CD8-positive, alpha-beta memory T cell (primary cell): Measurements from ENCODE around the gene NECTIN4. TPM values are rescaled to one million over a fixed set of nuclear protein-coding genes. Genes with fewer than 3 reads are reported as not detected.

Experiments used
- CTCF ChIA-PET: fragments of 350-600 bp; sonication (Branson Sonifier 250); formaldehyde crosslinking; loops from one replicate; lab custom pipeline; 2021; ENCODE audit warnings: antibody characterized with exemption; lab: Charles Lee
- POLR2A ChIA-PET: fragments of 350-600 bp; sonication (Branson Sonifier 250); formaldehyde crosslinking; loops from one replicate; lab custom pipeline; 2021; ENCODE audit warnings: antibody characterized with exemption; lab: Charles Lee
- DNase-seq, 5 donors: peaks; one replicate each; pipeline versions ENCODE4 v3.0.0 to v3.0.0-alpha.2; 2020 to 2022; ENCODE audit warnings: mixed read lengths in 1 of 5
- H3K27ac ChIP-seq: one replicate; pipeline ENCODE4 v1.7.0; 2013; ENCODE audit warnings: low read depth, mild to moderate bottlenecking, low read length, moderate library complexity
- H3K27me3 ChIP-seq: 2 replicates; pipeline ENCODE4 v1.7.0; 2013; ENCODE audit warnings: low read length, mild to moderate bottlenecking; ENCODE audit not compliant: insufficient read depth, poor library complexity, severe bottlenecking
- H3K36me3 ChIP-seq: 2 replicates; pipeline ENCODE4 v1.7.0; 2013; ENCODE audit warnings: mild to moderate bottlenecking, low read length, moderate library complexity; ENCODE audit not compliant: insufficient read depth
- H3K4me1 ChIP-seq: 2 replicates; pipeline ENCODE4 v1.7.0; 2013; ENCODE audit warnings: mild to moderate bottlenecking, low read length, moderate library complexity; ENCODE audit not compliant: insufficient read depth
- H3K4me3 ChIP-seq: 2 replicates; pipeline ENCODE4 v1.7.0; 2013; ENCODE audit warnings: mild to moderate bottlenecking, low read length
- H3K9me3 ChIP-seq: 2 replicates; pipeline ENCODE4 v1.7.0; 2013; ENCODE audit warnings: mild to moderate bottlenecking, low read length
- H3K27ac Mint-ChIP-seq, 8 donors: one replicate each; pipeline ENCODE4 v1.8.0; 2020 to 2021; ENCODE audit warnings: mixed read lengths in 8 of 8, mild to moderate bottlenecking in 6 of 8, inconsistent platforms in 3 of 8, moderate library complexity in 3 of 8
- H3K27me3 Mint-ChIP-seq, 2 donors: one replicate each; pipeline ENCODE4 v1.8.0; 2020 to 2021; ENCODE audit warnings: mixed read lengths in 2 of 2, mild to moderate bottlenecking in 1 of 2, moderate library complexity in 1 of 2
- H3K36me3 Mint-ChIP-seq, 3 donors: one replicate each; pipeline ENCODE4 v1.8.0; 2020 to 2021; ENCODE audit warnings: mixed read lengths in 3 of 3, inconsistent platforms in 1 of 3, mild to moderate bottlenecking in 1 of 3
- H3K4me1 Mint-ChIP-seq, 3 donors: one replicate each; pipeline ENCODE4 v1.8.0; 2020 to 2021; ENCODE audit warnings: mixed read lengths in 3 of 3, inconsistent platforms in 1 of 3, mild to moderate bottlenecking in 1 of 3
- H3K4me3 Mint-ChIP-seq, 7 donors: one replicate each; pipeline ENCODE4 v1.8.0; 2020 to 2021; ENCODE audit warnings: mixed read lengths in 7 of 7, mild to moderate bottlenecking in 6 of 7, moderate library complexity in 4 of 7, inconsistent platforms in 2 of 7
- H3K9me3 Mint-ChIP-seq, 5 donors: one replicate each; pipeline ENCODE4 v1.8.0; 2020 to 2022; ENCODE audit warnings: mixed read lengths in 5 of 5, mild to moderate bottlenecking in 3 of 5, moderate library complexity in 2 of 5, inconsistent platforms in 1 of 5
- polyA plus RNA-seq: library from polyadenylated mRNA; unstranded; fragments of 300-500 nt; fragmentation: Illumina TruSeq; gene quantifications from one replicate; pipeline ENCODE4 v1.2.3, GENCODE V29; 2021
- total RNA-seq, 2 experiments: library from RNA; stranded (reverse); gene quantifications; one replicate each; pipeline ENCODE4 v1.2.3, GENCODE V29; 2021

NECTIN4 gene
- under 1 TPM; 0.09 TPM for total RNA-seq
- polyA plus RNA-seq: not detected

DNA sequence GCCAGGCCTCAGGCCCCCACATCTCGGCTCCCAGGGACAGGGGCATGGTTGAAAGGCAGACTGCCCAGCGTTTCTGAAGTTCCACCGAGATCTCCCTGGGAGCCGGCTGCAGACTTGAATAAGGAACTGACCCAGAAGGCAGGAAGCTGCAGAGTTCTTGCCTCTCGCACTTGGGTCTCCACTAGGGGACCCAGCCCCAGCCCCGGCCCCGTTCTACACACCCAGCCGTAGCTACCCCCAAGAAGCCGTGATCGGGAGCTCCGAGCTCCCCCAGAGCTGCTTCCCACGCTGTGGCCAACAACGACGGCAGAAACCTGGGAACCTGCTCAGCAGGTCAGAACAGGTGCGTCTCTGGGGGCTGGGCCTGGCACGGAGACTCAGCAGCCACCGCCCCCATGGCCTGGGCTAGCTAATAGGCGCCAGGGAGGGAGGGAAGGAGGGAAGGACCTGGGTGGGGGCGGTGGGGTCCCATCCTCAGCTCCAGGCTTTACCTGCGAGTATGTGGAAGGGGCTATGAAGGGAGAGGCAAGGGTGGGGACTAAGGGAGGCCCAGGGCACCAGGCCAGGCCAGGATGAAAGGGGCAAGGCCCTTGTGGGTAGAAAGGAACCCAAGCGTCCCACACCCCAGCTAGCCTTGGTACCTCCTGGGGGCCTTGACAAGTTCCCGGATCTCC is at the start of gene NECTIN4:
Gene NECTIN4, minus strand, starts transcription at position 308 of the 674 bp plus-strand sequence. Its CDS starts 262 bp downstream, at position 46.
- Mint-ChIP-seq H3K27me3 (peaks cover 0 to 1% of the 10 kb centered on the region in 2 donors), H3K36me3 (no peaks in the 10 kb centered on the region), H3K27ac (peak within 1 kb of the TSS in 1 of 8 donors; percentile 88), H3K4me3 (no peak within 1 kb of the TSS), H3K9me3 (no peaks in the 10 kb centered on the region), H3K4me1 (peaks cover 0 to 2% (median 0%) of the 10 kb centered on the region in 3 donors)
- no peak within 1 kb of the TSS for H3K4me3 ChIP-seq
- no peaks in the 10 kb centered on the region for H3K4me1 ChIP-seq
- H3K27me3 ChIP-seq: no peaks in the 10 kb centered on the region
- ChIA-PET CTCF (interaction anchor here (0.9 to 1.7 kb wide), 2 partner anchors 8 to 93 kb away, joined by 3 to 4 read pairs; no protein-coding TSS in a partner anchor), POLR2A (interaction anchor here (0.7 kb wide), 1 partner anchor 44 kb away, joined by 5 read pairs; no protein-coding TSS in a partner anchor)
- no peaks in the 10 kb centered on the region for H3K9me3 ChIP-seq
- H3K27ac ChIP-seq: no peak within 1 kb of the TSS
- DNase-seq: no peak
- no peaks in the 10 kb centered on the region for H3K36me3 ChIP-seq

DNA sequence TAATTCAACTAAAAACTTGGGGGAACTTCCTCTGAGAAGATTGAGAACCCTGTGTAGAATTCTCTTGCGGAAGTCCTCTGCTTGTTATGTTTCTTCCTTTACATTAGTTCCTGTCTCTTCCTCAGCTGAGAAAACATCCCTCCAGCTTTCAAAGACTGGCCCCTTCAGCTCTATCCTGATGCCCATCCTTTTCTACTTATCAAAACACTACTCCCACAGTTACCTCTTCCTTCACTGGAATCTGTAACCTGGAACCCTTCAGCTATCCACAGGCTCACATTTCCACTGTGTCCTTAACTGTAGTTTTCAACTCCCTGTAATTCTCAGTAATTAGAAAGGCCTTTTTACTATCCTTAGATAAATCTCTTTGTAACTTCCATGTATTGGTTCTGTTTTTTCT is 49.1 kb upstream of the NECTIN4 start:
- Histone ChIP-seq H3K36me3 (no peaks in the 10 kb centered on the region), H3K4me1 (peaks cover 5% of the 10 kb centered on the region), H3K27ac (no peak overlapping the region), H3K4me3 (no peak overlapping the region), H3K27me3 (no peaks in the 10 kb centered on the region), H3K9me3 (no peaks in the 10 kb centered on the region)
- Mint-ChIP-seq H3K4me1 (peaks cover 4 to 8% (median 6%) of the 10 kb centered on the region in 3 donors), H3K9me3 (no peaks in the 10 kb centered on the region), H3K27ac (peak overlapping the region in 2 of 8 donors; percentile 11 to 86), H3K4me3 (peak overlapping the region in 1 of 7 donors; percentile 8), H3K36me3 (peaks cover 0 to 2% (median 0%) of the 10 kb centered on the region in 3 donors), H3K27me3 (no peaks in the 10 kb centered on the region)
- ChIA-PET CTCF (interaction anchor here (0.8 to 5.4 kb wide), 10 partner anchors 21 to 303 kb away, joined by 3 to 24 read pairs (median 5); partner anchors contain the start of genes ARHGAP30, KLHDC9, NIT1 and PFDN2), POLR2A (interaction anchor here (1.0 kb wide), 1 partner anchor 41 kb away, joined by 4 read pairs; no protein-coding TSS in a partner anchor)
- no peak for DNase-seq

DNA sequence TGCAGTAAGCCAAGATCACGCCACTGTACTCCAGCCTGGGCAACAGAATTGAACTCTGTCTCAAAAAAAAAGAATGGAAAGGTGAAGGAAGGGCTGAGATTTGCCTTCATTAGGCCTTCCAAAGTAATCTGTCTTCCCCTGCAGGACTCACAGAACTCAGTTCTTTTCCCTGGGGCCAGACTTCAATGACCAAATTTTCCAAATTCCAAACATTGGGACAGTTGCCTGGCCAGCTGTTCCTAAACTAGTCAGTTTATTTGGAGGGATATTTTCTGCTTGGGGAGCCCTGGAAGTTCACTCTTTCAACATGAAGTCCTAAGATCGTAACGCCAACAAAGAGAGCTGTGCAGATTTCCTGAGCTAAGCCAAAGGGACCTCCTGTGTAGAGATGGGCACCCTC is 48.5 kb upstream of the NECTIN4 start:
- peak overlapping the region in 2 of 8 donors; percentile 61 to 86 for H3K27ac Mint-ChIP-seq
- Histone ChIP-seq H3K4me3 (no peak overlapping the region), H3K9me3 (no peaks in the 10 kb centered on the region), H3K36me3 (no peaks in the 10 kb centered on the region), H3K27me3 (no peaks in the 10 kb centered on the region), H3K27ac (no peak overlapping the region), H3K4me1 (peaks cover 7% of the 10 kb centered on the region)
- peaks cover 0 to 2% (median 0%) of the 10 kb centered on the region in 3 donors for H3K36me3 Mint-ChIP-seq
- no peaks in the 10 kb centered on the region for H3K9me3 Mint-ChIP-seq
- H3K4me3 Mint-ChIP-seq: no peak overlapping the region
- ChIA-PET POLR2A (interaction anchor here (1.0 kb wide), 1 partner anchor 40 kb away, joined by 4 read pairs; no protein-coding TSS in a partner anchor), CTCF (interaction anchor here (0.8 to 2.6 kb wide), 10 partner anchors 21 to 303 kb away, joined by 3 to 10 read pairs (median 4); partner anchors contain the start of genes ARHGAP30, KLHDC9, NIT1 and PFDN2)
- no peak for DNase-seq
- no peaks in the 10 kb centered on the region for H3K27me3 Mint-ChIP-seq
- H3K4me1 Mint-ChIP-seq: peaks cover 4 to 8% (median 6%) of the 10 kb centered on the region in 3 donors

DNA sequence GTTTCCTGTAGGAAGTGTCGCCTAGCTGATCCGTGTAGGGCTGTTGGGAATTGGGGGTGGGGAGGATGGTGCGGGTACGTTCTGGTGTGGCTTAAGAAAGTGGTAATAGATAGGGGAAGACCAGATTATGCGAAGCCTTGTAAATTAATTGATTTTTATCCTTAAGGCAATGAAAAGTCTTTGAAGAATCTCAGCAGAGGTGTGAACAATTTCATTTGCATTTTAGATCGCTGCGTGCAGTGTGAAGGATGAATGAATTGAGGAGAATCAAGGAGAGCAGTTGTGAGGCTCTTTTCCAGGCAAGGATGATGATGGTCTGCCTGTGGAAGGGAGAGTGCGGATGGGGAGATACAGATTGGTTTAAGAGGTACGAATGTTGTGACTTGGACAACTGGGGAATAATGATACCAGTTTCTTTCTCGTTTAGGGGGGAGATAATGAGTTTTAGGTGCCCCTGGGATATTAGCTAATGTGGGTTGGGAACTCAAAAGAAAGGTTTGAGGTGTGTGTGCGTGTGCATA is 43.9 kb upstream of the NECTIN4 start:
- Histone ChIP-seq H3K27ac (peak overlapping the region; percentile 84), H3K27me3 (no peaks in the 10 kb centered on the region), H3K36me3 (peaks cover 6% of the 10 kb centered on the region), H3K4me1 (peaks cover 28% of the 10 kb centered on the region), H3K4me3 (peak overlapping the region; percentile 98), H3K9me3 (no peaks in the 10 kb centered on the region)
- DNase-seq: no peak
- H3K4me3 Mint-ChIP-seq: no peak overlapping the region
- no peaks in the 10 kb centered on the region for H3K27me3 Mint-ChIP-seq
- peaks cover 31 to 40% (median 37%) of the 10 kb centered on the region in 3 donors for H3K4me1 Mint-ChIP-seq
- peaks cover 0 to 25% (median 0%) of the 10 kb centered on the region in 3 donors for H3K36me3 Mint-ChIP-seq
- H3K9me3 Mint-ChIP-seq: no peaks in the 10 kb centered on the region
- POLR2A ChIA-PET: interaction anchor here (0.8 to 2.7 kb wide), 9 partner anchors 16 to 95 kb away, joined by 3 to 19 read pairs (median 5); partner anchors contain the start of genes NDUFS2, NIT1, PFDN2 and TOMM40L
- no peak overlapping the region for H3K27ac Mint-ChIP-seq
- CTCF ChIA-PET: interaction anchor here (0.8 to 3.3 kb wide), 14 partner anchors 10 to 94 kb away, joined by 3 to 9 read pairs (median 4); partner anchors contain the start of genes NIT1, PFDN2, PPOX and TOMM40L

DNA sequence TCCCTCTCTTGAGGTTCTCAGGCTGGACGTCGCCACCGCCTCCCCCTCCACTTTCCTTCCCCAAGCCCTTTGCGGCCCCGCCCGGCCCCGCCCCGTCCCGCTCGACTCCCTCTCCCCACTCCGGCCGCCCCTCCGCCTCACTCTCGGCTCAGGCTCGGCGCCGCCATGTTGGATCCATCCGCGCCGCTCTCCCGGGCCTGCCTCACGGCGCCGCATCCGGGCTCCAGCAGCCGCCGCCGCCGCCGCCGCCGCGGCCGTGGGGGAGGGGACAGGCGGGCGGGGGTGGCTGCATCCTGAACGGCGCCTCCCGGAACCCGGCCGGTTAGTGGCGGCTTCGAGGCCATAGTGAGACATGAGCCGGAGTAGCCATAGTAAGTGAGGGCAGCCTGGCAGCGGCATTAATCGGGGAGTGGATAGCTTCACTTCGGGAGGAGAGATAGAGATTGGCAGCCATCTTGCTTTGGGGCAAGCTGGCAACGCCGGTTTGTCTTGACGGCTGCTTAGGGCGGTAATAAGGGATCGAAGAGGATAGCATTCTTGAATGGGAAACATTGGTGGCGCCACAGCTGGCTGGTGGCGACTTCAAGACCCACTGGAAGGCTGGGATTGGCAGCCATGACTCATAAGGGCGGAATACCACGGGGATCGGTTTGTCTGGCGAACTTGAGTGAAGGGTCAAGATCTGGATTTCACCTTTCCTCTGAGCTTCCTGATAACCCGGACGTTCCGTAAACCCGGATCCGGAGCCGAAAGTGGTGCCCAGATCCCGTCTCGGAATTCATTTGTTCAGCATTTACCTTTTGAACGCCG is 43.3 kb upstream of the NECTIN4 start, which contains the start of gene DEDD:
Gene DEDD, minus strand, starts transcription at position 258 of the 810 bp plus-strand sequence. CDS start 8,205 bp downstream, outside the sequence.
- Histone ChIP-seq H3K9me3 (no peaks in the 10 kb centered on the region), H3K27ac (peak within 1 kb of the TSS; percentile 84), H3K4me3 (peak within 1 kb of the TSS; percentile 98), H3K27me3 (no peaks in the 10 kb centered on the region), H3K4me1 (peaks cover 35% of the 10 kb centered on the region), H3K36me3 (peaks cover 11% of the 10 kb centered on the region)
- ChIA-PET POLR2A (interaction anchor here (0.8 to 2.7 kb wide), 9 partner anchors 15 to 95 kb away, joined by 3 to 19 read pairs (median 5); partner anchors contain the start of genes NDUFS2, NIT1, PFDN2 and TOMM40L), CTCF (interaction anchor here (0.8 to 3.3 kb wide), 14 partner anchors 11 to 93 kb away, joined by 3 to 9 read pairs (median 4); partner anchors contain the start of genes NIT1, PFDN2, PPOX and TOMM40L)
- Mint-ChIP-seq H3K27me3 (no peaks in the 10 kb centered on the region), H3K36me3 (peaks cover 0 to 31% (median 0%) of the 10 kb centered on the region in 3 donors), H3K9me3 (no peaks in the 10 kb centered on the region), H3K4me3 (no peak within 1 kb of the TSS), H3K27ac (peak within 1 kb of the TSS in 4 of 8 donors; percentile 91 to 98 (median 96)), H3K4me1 (peaks cover 33 to 46% (median 44%) of the 10 kb centered on the region in 3 donors)
- peak; percentile 84 to 95 (median 91) for DNase-seq

DNA sequence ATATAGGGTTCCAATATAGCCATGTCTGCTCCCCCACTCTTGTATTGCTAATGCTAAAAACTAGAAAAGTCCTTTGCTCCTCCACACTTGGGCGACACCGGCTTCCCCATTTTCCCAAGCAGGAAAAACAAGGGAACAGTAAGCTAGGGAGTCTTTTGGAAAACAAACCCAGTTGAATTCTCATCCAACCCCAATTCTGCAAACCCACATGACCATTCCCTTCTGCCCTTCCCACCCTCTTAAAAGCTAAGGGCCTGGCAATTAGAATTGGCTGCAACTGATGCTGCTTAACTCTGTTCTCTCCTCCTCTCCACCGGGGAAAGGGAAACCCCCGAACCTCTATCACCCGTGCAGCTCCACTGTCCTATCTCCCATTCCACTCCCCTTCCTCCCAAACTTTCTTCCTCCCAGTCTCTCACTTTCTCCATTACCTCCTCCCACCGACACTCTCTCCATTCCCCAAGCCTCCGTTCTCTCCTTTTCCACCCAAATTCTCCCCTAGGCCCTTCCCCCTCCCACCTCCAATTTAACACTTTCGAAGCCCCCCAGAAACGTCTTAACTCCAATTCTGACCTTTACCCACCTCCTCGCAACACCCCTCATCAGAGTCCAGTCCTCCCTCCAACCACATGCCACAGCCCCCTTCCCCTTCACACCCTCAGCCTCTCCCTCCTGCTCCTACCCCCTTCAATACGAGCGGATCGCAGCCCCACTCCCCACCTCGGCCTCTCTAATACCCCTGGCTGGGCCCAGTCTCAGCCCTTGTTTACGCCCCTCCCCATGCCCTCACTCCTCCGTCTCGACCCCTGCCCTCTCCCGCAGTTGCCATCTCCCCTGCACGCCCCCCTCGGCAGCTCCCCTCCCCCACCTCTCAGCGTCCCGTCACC is 42.4 kb upstream of the NECTIN4 start:
- ChIA-PET POLR2A (interaction anchor here (0.9 to 2.7 kb wide), 9 partner anchors 14 to 94 kb away, joined by 3 to 19 read pairs (median 5); partner anchors contain the start of genes NDUFS2, NIT1, PFDN2 and TOMM40L), CTCF (interaction anchor here (0.9 to 3.3 kb wide), 10 partner anchors 9 to 94 kb away, joined by 3 to 9 read pairs (median 4); partner anchors contain the start of genes PPOX, TOMM40L and TSTD1)
- peak in 2 of 5 donors; percentile 12 to 35 for DNase-seq
- Histone ChIP-seq H3K4me3 (peak overlapping the region; percentile 98), H3K36me3 (peaks cover 13% of the 10 kb centered on the region), H3K27ac (peak overlapping the region; percentile 59), H3K4me1 (peaks cover 40% of the 10 kb centered on the region), H3K27me3 (no peaks in the 10 kb centered on the region), H3K9me3 (no peaks in the 10 kb centered on the region)
- H3K36me3 Mint-ChIP-seq: peaks cover 0 to 40% (median 1%) of the 10 kb centered on the region in 3 donors
- peak overlapping the region in 5 of 8 donors; percentile 80 to 98 (median 94) for H3K27ac Mint-ChIP-seq
- no peak overlapping the region for H3K4me3 Mint-ChIP-seq
- H3K27me3 Mint-ChIP-seq: no peaks in the 10 kb centered on the region
- H3K9me3 Mint-ChIP-seq: no peaks in the 10 kb centered on the region
- peaks cover 40 to 54% (median 52%) of the 10 kb centered on the region in 3 donors for H3K4me1 Mint-ChIP-seq
